Measurements from ENCODE around the gene MAGEA10. TPM values are rescaled to one million over a fixed set of nuclear protein-coding genes. Genes with fewer than 3 reads are reported as not detected.

MAGEA10 gene
- total RNA-seq, 2 donors from 2014 or later: not detected

DNA sequence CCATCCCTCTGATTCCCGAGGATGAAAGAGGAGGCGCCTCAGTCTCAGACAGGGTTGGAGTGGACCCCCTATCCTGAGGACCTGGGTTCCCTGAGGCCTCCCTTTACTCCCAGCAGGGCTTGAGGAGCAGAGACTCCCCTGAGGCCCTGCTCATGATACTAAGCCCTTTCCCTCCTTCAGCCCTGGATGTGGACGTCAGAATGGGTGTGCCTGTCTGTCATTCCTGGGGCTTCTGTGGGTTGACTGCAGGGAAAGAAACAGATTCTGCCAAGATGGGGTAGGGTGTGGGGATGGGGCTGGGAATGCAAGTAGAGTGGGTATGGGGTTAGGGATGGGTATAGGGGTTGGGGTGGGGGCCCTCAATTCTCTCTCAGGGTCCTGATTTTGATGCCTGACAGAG lies 21.1 kb downstream of the MAGEA10 start:
- TF ChIP-seq CTCF (IDR thresholded peaks at IDR 0.05): no peak
- H3K27me3 ChIP-seq (replicated peaks; ENCODE audit: insufficient read depth): no peaks in the 10 kb centered on the region
- DNase-seq (ENCODE audit: low spot score) (no peak), ATAC-seq (ENCODE audit: insufficient number of reproducible peaks, low FRiP score, low read depth) (no peak)
- H3K4me1 ChIP-seq (ENCODE audit: control insufficient read depth in 1 of 2, low read depth in 2 of 2): no peaks in the 10 kb centered on the region
- no peak overlapping the region for H3K27ac ChIP-seq
- H3K4me3 ChIP-seq: no peak overlapping the region
- no peaks in the 10 kb centered on the region for H3K9me3 ChIP-seq
- H3K36me3 ChIP-seq: no peaks in the 10 kb centered on the region

GRCh38 chrX:152108527-152108926 lies 29.9 kb downstream of the MAGEA10 start:
- no peak overlapping the region for H3K4me3 ChIP-seq
- TF ChIP-seq CTCF (IDR thresholded peaks at IDR 0.05): no peak
- no peaks in the 10 kb centered on the region for H3K27me3 ChIP-seq (replicated peaks; ENCODE audit: insufficient read depth)
- DNase-seq (ENCODE audit: low spot score): no peak
- no peaks in the 10 kb centered on the region for H3K4me1 ChIP-seq (ENCODE audit: control insufficient read depth in 1 of 2, low read depth in 2 of 2)
- no peak for ATAC-seq (ENCODE audit: insufficient number of reproducible peaks, low FRiP score, low read depth)
- no peaks in the 10 kb centered on the region for H3K9me3 ChIP-seq
- no peaks in the 10 kb centered on the region for H3K36me3 ChIP-seq
- H3K27ac ChIP-seq: no peak overlapping the region

- Histone ChIP-seq H3K4me3 (no peak overlapping the region), H3K9me3 (no peaks in the 10 kb centered on the region), H3K36me3 (no peaks in the 10 kb centered on the region), H3K27ac (no peak overlapping the region), H3K27me3 (replicated peaks; ENCODE audit: insufficient read depth) (no peaks in the 10 kb centered on the region), H3K4me1 (ENCODE audit: control insufficient read depth in 1 of 2, low read depth in 2 of 2) (no peaks in the 10 kb centered on the region)
- ATAC-seq (ENCODE audit: insufficient number of reproducible peaks, low FRiP score, low read depth) (no peak), DNase-seq (ENCODE audit: low spot score) (no peak)
- no peak for TF ChIP-seq CTCF (IDR thresholded peaks at IDR 0.05)
Observed at GRCh38 chrX:152103866-152104265, 34.5 kb downstream of the MAGEA10 start.

DNA sequence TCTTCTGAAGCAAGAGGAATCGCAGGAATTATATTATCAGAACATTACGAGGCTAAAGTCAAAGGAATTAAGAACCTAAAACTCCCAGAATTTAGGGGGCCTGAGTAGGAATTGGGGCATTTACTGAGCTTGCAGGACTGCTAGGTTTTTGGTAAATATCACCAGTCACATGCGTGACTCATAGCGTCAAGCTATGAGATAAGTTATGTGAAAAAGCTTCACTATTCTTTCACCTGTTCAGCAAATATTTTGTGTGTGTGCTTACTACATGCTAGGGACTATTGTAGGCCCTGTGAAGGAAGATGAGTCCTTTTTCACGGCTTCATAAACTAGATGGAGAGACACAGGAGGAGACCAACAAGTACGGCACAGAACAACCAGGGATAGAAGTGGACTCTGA lies 52.2 kb downstream of the MAGEA10 start:
- H3K27ac ChIP-seq: no peak overlapping the region
- ATAC-seq (ENCODE audit: insufficient number of reproducible peaks, low FRiP score, low read depth) (no peak), DNase-seq (ENCODE audit: low spot score) (no peak)
- no peaks in the 10 kb centered on the region for H3K36me3 ChIP-seq
- no peak overlapping the region for H3K4me3 ChIP-seq
- no peaks in the 10 kb centered on the region for H3K4me1 ChIP-seq (ENCODE audit: control insufficient read depth in 1 of 2, low read depth in 2 of 2)
- TF ChIP-seq CTCF (IDR thresholded peaks at IDR 0.05): no peak
- H3K27me3 ChIP-seq (replicated peaks; ENCODE audit: insufficient read depth): no peaks in the 10 kb centered on the region
- H3K9me3 ChIP-seq: no peaks in the 10 kb centered on the region

Other genes starting within 250 kb of the MAGEA10 start
- not detected for gene MAGEA4, start 225.7 kb downstream of the MAGEA10 start, total RNA-seq
- 100 to 1,000 TPM in 1 of 2 donors, 10 to 100 TPM in 1; 40.9 to 286 TPM for gene GABRE, start 163.9 kb downstream of the MAGEA10 start, total RNA-seq

Data from thoracic aorta (tissue), 2 donors.